ENCODE measurements around the gene CTSS.
"Not testable (repeated sequence)": the region's sequence is repeated elsewhere in the genome, so short reads cannot be mapped to it uniquely, and the experiment has no call there.

Gene CTSS

DNA sequence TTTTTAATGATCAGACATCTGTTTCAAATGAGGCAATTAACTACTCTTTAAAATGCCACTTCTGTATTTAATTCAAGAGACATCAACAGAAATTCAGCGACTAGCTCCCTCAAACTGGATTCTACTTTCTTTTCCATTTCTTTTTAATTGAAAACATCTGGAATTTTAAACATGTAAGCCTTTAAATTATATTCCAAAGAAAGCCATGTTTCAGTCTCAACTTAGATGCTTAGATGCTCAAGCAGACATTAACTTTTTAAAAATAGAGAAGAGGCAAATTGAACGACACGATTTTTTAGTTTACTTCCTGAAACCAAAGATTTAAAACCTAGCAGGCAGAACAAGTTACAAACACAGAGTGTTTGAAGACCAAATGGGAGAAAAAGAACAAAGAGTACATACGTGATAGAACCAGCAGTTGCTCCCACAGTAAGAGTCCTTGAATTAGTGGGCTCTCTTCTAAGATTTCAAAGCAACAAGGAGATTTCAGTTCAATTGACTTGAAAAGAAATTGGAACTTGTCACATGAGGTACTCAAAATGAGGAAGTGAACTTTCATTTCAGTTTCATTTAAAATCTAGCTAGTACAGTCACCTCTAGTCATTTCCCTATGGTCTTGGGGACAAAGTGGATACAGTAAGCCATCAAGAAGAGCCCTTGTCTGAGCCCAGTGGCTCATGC lies at the start of gene CTSS:
TSS of gene CTSS (minus strand) at position 483 of the 681 bp plus-strand sequence. CDS start 1,015 bp downstream, outside the sequence.
- no peak for DNase-seq (ENCODE audit: low read depth in 3 of 3, low spot score in 1 of 3)

DNA sequence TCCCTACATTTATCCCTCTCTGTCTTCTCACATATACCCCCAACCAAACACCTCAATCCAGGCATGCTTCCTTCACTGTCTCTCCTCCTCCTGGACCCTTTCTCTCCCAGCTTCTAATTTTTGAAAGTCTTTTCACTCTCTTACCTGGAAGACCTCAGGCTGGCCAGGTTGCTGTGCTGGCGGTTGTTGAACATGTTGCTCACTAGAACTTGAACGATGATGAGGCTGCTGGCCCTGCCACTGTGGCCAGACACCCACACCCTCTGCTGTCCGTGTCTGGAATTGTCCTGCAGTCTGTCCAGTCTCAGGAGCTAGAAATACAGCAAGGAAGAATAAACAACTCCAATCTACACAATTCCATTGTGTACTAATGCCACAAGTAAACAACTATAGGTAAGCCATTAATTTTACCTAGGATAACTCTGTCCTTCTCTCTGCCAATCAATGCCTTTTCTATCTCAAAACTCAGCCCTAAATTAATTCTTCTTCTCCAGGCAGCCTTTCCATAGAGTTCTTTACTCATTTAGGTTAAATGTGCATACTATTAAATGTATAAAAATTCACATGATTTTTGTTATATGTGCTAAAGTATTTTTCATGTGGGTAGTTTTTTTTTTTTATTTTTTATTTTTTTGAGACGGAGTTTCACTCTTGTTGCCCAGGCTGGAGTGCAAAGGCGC lies 47.6 kb upstream of the CTSS start:
- DNase-seq (ENCODE audit: low read depth in 3 of 3, low spot score in 1 of 3), result no peak

DNA sequence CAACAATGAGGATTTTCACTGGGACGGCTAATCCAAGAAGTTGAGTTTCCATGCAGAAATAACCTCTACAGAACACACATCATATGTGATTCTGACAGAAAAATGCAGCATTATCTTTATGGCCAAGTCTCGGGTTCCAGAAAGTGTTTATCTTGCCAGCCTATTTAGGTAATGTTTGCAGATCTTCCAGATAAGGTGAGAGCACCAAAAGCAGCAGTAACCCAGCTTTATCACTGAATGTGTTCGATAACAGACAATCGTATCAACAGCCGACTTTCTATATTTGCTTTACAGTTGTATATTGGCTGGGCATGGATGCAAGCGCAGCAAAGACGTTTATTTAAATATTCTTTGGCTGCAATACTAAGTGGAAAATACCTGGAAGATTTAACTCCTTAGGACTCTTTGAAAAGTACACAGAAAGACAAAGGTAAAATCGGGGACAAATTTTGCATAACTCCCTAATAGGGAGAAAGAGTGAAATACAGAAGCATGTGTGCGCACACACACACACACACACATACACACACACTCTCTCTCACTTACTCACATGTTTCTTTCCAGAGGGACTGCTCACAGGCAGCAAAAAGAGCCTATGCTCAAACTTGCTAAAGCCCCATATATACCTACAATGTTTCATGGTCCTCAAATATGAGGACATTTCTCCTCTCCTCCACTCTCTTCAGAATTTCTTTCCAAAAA lies 45.5 kb upstream of the CTSS start:
- DNase-seq (ENCODE audit: low read depth in 3 of 3, low spot score in 1 of 3), result no peak

DNA sequence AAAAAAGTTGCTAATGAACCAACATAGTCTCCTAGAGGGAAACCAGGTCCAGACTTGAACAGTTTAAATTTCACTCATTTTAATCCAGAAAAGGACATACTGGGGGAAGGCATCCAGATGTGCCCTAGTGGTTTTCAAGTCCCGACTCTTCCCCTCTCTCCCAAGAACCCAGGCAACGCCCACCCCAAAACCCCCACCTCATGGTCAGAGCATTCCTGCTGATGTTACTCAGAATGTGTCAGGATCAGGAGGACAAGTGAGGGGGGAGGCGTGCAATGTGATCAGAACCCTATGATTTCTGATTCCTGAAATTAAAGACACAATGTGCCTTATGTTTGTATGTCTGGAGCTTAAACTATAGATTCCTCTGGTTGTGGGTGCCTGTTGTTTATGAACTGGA lies 44.1 kb upstream of the CTSS start:
- no peak for DNase-seq (ENCODE audit: low read depth in 3 of 3, low spot score in 1 of 3)

DNA sequence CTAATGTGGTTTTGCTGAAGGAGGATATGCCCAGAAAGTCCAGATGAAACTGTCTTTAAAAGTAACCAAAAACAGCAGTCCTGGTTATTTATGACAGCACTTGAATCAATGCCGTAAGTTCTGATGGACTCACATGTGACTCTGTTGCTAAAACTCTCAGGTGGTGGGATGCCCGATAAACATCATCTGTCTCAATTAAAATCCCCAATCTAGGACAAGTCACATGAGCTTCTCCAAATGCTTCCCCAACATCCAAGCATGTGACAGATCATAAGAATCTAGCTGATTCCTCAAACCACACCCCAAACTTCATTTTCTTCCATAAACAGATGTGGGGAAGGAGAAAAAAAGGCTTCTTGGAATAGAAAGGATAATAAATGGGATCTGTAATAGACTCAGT lies 43.3 kb upstream of the CTSS start:
- DNase-seq (ENCODE audit: low read depth in 3 of 3, low spot score in 1 of 3), result no peak

DNA sequence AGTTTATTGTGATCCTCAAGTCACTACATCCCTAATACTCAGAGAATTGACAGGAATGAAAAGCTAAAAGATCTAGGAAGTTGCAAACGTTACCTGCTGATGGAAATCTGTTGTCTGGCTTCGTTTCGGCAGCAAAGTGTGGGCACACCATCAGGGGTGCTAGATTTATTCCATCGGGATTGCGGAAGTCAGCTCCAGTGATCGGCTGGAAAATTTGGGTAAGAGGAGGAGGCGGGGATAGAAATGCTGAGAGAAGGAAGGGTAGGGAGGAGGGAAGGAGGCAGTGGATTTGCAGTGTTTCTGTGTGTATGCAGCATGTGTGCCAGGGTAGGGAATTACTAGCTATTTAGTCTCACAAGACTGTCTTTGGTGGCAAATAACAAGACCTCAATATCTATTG lies 42.5 kb upstream of the CTSS start, which contains the start of gene CTSK:
TSS of gene CTSK (minus strand) at position 140 of the 400 bp plus-strand sequence. CDS start 1,455 bp downstream, outside the sequence.
- no peak for DNase-seq (ENCODE audit: low read depth in 3 of 3, low spot score in 1 of 3)

DNA sequence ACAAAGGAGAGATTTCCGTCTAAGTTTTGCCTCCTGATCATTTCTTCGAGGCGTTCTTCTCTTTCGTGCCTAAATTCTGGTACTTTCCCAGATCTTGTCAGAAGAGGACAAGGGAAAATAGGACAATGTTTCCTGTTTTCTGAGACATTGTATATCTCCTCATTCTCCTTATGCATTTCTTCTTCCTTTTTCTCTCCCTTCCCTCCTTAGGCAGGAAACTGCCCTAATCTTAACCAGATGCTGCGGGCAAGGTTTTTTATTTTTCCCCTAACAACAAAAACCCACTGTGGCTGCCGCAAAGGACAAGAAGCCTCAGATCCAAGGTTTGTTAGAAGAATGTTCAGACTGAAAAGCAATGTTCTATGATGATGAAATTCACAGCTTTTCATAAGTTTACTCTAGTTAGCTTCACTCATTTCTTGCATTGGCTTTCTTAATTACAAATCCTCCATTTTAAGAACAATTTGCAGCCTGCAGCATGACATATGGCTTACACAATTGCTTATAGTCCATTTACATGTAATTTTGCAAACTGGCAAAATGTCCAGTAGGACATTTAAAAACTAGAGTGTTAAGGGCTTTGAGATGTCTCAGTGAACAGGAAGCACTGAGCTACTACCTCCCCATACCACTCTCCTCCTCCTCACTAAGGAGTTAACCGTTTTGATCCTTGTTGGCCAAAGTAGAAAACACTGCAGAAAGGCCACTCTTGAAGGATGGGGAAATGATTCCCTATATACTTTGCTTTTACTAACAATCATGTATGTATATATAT lies 41.9 kb upstream of the CTSS start:
- DNase-seq (ENCODE audit: low read depth in 3 of 3, low spot score in 1 of 3), result no peak

DNA sequence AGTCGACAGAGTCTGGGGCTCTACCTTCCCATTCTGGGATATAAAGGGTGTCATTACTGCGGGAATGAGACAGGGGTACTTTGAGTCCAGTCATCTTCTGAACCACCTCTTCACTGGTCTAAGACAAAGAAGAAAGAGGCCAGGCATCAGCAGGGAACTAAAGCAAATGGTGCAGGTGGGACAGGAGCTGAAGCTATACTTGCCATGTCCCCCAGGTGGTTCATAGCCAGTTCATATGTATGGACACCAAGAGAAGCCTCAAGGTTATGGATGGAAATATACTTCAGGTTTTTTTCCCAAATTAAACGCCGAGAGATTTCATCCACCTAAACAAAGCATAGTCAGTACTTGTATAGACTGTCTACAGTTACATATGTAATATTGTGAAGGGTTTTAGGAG lies 40.3 kb upstream of the CTSS start:
- no peak for DNase-seq (ENCODE audit: low read depth in 3 of 3, low spot score in 1 of 3)

DNA sequence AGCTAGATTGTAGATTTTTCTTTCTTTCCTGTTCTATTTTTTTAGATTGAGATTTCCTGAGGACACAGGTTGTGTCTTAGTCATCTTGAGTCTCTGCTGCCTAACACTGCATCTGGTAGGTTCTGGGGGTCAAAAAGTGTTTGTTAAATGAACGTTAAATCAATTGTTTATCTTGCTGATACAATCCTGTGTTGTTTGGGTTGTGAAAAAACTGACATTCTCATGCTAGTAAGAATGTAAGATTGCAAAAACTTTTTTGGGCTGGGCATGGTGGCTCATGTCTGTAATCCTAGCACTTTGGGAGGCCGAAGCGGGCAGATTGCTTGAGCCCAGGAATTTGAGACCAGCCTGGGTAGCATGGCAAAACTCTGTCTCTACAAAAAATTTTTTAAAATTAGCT lies 39.1 kb upstream of the CTSS start:
- no peak for DNase-seq (ENCODE audit: low read depth in 3 of 3, low spot score in 1 of 3)

DNA sequence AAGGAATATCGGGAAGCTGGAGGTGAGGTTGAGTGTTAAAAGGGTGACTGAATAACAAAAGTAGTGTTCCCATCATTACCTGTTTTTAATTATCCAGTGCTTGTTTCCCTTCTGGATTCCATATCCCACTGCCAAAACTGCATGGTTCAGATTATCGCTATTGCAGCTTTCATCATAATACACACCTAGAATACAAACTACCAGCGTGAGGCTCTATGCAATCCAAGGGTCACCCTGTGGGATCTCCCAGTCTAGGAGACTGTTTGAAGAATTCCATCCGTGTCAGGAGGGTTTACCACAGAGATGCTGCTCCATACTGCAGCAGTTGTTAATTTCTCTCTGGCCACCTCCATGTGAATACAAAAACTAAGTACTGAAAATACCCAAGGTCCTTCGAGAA lies 33.5 kb upstream of the CTSS start:
- DNase-seq (ENCODE audit: low read depth in 3 of 3, low spot score in 1 of 3), result no peak

DNA sequence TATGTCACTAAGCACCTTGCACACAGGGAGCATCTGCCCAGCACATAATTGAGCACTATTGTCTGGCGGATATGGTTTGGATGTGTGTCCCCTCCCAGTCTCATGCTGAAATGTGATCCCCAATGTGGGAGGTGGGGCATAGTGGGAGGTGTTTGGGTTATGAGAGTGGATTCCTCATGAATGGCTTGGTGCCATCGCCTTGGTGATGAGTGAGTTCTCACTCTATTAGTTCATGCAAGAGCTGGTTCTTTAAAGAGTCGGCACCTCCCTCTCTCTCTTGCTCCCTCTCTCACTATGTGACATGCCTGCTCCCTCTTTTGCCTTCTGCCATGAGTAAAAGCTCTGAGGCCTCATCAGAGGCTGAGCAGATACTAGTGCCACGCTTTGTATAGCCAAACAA lies 32.9 kb upstream of the CTSS start:
- DNase-seq (ENCODE audit: low read depth in 3 of 3, low spot score in 1 of 3), result no peak

DNA sequence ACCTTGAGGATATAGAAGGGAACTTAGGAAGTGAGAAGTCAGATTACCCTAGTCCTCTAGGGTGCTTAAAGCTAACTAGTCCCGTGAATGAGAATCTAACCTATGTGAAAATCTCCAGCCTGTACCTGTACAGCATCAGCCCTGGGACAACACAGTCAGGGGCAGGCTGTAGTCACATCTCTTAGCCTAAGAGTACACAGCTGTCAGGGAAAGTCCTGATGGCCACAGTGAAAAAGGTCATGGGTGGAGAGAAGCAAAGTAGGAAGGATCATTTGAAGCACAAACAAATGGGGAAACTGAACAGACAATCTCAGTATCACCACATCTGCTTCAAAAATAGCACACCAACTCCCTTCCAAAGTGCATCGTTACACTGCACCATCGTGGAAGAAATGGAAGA lies 30.8 kb upstream of the CTSS start:
- no peak for DNase-seq (ENCODE audit: low read depth in 3 of 3, low spot score in 1 of 3)

DNA sequence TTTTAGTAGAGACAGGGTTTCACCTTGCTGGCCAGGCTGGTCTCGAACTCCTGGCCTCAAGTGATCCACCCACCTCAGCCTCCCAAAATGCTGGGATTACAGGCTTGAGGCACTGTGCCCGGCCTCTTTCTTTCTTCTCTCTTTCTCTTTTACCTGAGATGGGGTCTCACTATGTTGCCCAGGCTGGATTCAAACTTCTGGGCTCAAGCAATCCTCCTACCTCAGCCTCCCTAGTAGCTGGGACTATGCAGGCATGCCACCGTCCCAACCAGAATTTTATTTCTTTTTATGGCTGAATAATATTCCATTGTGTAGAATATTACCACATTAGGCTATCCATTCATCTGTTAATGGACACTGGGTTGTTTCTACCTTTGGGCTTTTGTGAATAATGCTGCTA lies 28.2 kb upstream of the CTSS start:
- not testable (repeated sequence) for DNase-seq (ENCODE audit: low read depth in 3 of 3, low spot score in 1 of 3)

DNA sequence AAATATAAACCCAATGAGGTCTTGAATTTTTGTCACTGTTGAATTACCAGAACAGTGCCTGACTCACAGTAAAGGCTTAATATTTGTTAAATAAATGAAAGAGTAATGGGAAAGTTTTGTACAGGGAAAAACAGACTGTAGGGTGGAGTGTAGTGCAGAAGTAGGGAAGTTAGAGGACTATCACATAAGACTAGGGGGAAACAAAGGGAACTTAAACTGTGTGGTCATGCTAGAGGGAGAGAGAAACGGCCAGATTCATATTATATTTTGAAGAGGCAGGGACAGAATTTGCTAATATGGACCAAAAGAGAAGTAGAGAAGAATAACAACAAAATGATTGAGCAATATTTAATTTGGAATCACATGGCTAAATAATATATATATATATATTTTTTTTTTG lies 27.6 kb upstream of the CTSS start:
- DNase-seq (ENCODE audit: low read depth in 3 of 3, low spot score in 1 of 3), result no peak

DNA sequence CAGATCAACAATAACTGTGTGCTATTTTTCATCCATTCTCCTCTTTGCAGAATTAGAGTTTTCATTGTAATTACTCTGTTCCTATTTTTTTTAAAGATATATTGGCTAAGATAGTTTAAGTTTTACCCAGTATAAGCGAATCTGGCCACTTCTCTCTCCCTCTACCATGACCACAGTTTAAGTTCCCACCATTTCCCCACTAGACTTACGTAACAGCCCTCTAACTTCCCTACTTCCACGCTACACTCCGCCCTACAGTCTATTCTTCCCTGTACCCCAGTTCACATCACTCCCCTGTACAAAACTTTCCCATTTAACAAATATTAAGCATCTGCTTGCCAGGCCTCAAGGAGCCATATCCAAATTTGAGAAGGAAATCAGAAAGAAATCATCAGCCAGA lies 26.0 kb upstream of the CTSS start:
- no peak for DNase-seq (ENCODE audit: low read depth in 3 of 3, low spot score in 1 of 3)

DNA sequence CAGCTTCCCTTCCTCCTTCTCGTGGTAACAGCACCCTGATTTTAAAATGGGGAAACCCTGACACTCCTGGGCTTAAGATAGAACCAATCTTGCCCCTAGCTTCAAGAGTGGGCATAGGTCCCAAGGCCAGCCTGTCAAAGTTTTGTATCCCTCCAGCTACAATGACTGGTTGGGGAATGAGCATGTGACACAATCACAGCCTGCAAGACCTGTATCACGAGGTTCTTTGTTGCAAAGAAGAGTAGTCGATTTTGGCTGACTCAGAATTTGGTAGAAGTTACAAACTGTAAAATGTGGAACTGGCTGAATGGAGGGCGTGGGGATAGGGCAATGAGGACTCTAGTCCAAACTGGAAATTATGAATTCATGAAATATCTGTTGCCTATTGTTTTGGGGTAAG lies 23.8 kb upstream of the CTSS start:
- DNase-seq (ENCODE audit: low read depth in 3 of 3, low spot score in 1 of 3), result no peak

DNA sequence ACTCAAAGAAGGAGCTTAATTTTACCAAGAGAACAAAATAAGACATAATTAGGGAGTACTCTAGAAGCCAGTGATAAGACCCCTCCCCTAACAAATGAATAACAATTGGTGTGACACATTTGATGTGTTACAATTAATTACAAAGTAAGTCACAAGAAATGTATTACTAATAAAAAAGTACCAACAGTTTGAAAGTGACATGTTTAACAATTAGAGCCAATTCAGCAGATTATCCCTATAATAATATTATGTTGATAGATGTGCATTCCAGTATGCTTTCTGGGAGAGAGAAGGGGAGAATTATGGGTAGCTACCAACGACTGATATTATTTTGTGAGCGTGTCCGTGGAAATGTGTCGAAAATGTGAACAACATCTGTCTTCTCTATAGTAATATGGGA lies 23.4 kb upstream of the CTSS start:
- no peak for DNase-seq (ENCODE audit: low read depth in 3 of 3, low spot score in 1 of 3)

DNA sequence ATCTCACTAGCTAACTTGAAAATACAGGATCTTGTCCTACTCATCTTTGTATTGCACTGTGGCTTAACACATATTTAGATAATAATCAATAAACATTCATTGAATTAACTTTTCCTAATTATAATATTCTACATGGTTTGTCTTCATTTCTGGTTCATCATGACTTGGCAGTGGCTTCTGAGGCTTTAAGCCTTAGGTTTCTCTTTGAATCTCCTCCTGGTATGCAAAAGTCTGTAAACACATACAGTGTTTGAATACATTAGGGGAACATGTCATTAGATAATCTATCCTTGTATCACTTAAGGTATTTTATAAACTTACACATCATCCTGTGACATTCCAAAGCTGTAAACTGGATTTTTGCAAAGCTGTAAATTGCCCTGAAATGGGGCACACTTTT lies 21.9 kb upstream of the CTSS start:
- DNase-seq (ENCODE audit: low read depth in 3 of 3, low spot score in 1 of 3), result no peak

DNA sequence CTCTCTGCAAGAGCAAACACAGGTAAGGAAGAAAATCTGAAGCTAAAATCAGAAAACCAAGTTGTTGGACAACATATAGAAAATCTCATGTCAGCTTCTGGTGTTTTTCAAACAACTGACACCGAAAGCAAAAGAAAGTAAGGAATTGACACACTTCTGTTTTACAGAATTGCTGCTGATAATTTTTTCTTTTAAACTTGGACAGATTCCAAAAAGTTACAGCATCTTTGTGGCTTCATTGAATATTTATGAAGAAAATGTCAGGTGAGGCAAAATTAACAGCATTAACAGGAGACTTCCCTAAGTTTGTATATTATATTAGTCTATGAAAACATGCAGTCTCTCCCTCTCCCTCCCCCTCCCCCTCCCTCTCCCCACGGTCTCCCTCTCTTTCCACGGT lies 14.9 kb upstream of the CTSS start:
- DNase-seq (ENCODE audit: low read depth in 3 of 3, low spot score in 1 of 3), result no peak

DNA sequence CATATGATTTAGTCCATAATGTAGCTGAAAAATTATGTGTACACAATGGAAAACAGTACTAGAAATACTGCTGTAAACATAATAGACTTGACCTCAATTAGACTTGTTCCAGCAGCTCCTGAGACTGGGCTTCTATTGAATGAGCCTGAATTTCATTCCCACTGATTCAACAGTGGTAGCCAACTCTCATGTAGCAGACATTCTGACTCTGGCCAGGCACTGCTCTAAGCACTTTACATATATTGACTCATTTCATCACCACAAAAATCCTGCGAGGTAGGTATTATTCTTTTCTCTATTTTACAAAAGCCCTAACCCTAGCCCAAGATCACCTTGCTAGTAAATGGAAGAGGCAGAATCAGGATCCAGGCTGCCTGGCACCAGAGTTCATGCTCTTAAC lies 12.8 kb upstream of the CTSS start:
- DNase-seq (ENCODE audit: low read depth in 3 of 3, low spot score in 1 of 3), result no peak

DNA sequence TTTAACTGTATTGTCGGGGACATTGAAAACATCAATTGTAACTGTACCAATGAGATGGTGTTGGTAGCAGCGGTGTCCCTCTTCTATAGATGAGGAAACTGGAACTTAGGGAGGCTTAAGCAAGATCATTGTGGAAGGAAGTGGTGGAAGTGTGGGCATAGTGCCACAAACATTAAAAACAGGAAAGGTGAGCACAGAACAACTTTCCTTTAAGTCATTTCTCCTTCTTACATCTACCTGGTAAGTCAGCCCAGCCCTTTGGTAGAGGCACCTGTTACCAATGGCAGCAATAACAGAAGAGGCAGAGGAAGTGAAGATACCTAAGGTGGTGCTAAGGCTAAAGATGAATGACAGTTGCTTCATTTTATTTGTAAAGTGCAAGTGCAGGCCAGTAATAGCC lies 12.0 kb upstream of the CTSS start:
- no peak for DNase-seq (ENCODE audit: low read depth in 3 of 3, low spot score in 1 of 3)

All from stimulated activated CD4-positive, alpha-beta T cell treated with anti-CD3 and anti-CD28 coated beads, TNF-alpha, amount 100 ng/mL, for 1 hour (primary cell).